GM23338 (cell line): Measurements from ENCODE around the gene DUSP9. TPM values are rescaled to one million over a fixed set of nuclear protein-coding genes. Genes with fewer than 3 reads are reported as not detected.

ENCODE experiments used
- ATAC-seq: fragments of 200-7000 bp; cut with Tn5 transposase; 3 replicates; pipeline ENCODE4 v1.9.1; 2020
- DNase-seq: peaks from one replicate; pipeline ENCODE4 v3.0.0-alpha.2; 2015; ENCODE audit warnings: low spot score
- H2AFZ ChIP-seq: fragments of 200-600 bp; sonication (generic); 2 replicates; pipeline ENCODE4 v1.8.0; 2016; ENCODE audit warnings: antibody characterized with exemption, mild to moderate bottlenecking, moderate library complexity
- H3F3A ChIP-seq: fragments of 200-600 bp; sonication (generic); replicated peaks from 2 replicates; pipeline ENCODE4 v1.8.0; 2017; ENCODE audit warnings: antibody characterized with exemption, mixed run types, low read depth
- H3K27ac ChIP-seq: fragments of 200-600 bp; sonication (generic); 2 replicates; pipeline ENCODE4 v1.6.1; 2016; ENCODE audit warnings: low read depth
- H3K27me3 ChIP-seq: fragments of 200-600 bp; sonication (generic); 2 replicates; pipeline ENCODE4 v1.8.0; 2016; ENCODE audit warnings: mild to moderate bottlenecking, mixed run types, moderate library complexity; ENCODE audit not compliant: insufficient read depth
- H3K36me3 ChIP-seq: fragments of 200-600 bp; sonication (generic); 2 replicates; pipeline ENCODE4 v1.8.0; 2016; ENCODE audit warnings: mild to moderate bottlenecking; ENCODE audit not compliant: insufficient read depth
- H3K4me1 ChIP-seq: fragments of 200-600 bp; sonication (generic); 2 replicates; pipeline ENCODE4 v1.8.0; 2016; ENCODE audit warnings: mild to moderate bottlenecking, moderate library complexity; ENCODE audit not compliant: insufficient read depth
- H3K4me2 ChIP-seq: fragments of 200-600 bp; sonication (generic); 2 replicates; pipeline ENCODE4 v1.7.1; 2017; ENCODE audit warnings: mixed run types
- H3K4me3 ChIP-seq: fragments of 200-600 bp; sonication (generic); 2 replicates; pipeline ENCODE4 v1.6.1; 2016; ENCODE audit warnings: mixed run types
- H3K79me2 ChIP-seq: fragments of 200-600 bp; sonication (generic); replicated peaks from 2 replicates; pipeline ENCODE4 v1.8.0; 2017; ENCODE audit warnings: mild to moderate bottlenecking; ENCODE audit not compliant: insufficient read depth
- H3K9me2 ChIP-seq: fragments of 200-600 bp; sonication (generic); 2 replicates; pipeline ENCODE4 v1.8.0; 2017; ENCODE audit not compliant: insufficient read depth
- H4K20me1 ChIP-seq: fragments of 200-600 bp; sonication (generic); replicated peaks from 2 replicates; pipeline ENCODE4 v1.8.0; 2017; ENCODE audit warnings: mild to moderate bottlenecking; ENCODE audit not compliant: insufficient read depth
- H3K27ac Mint-ChIP-seq: 2 replicates; pipeline ENCODE4 v1.8.0; 2020; ENCODE audit warnings: inconsistent platforms, mild to moderate bottlenecking, moderate library complexity, mixed read lengths
- H3K27me3 Mint-ChIP-seq: 3 replicates; pipeline ENCODE4 v1.8.0; 2022; ENCODE audit warnings: low read depth, mild to moderate bottlenecking, moderate library complexity, mixed read lengths, inconsistent platforms; ENCODE audit not compliant: insufficient read depth, poor library complexity
- H3K36me3 Mint-ChIP-seq: 3 replicates; pipeline ENCODE4 v1.8.0; 2021; ENCODE audit warnings: low read depth, mild to moderate bottlenecking, inconsistent platforms, moderate library complexity, mixed read lengths
- H3K4me1 Mint-ChIP-seq: 3 replicates; pipeline ENCODE4 v1.8.0; 2020; ENCODE audit warnings: mild to moderate bottlenecking, inconsistent platforms, mixed read lengths
- H3K4me3 Mint-ChIP-seq: 3 replicates; pipeline ENCODE4 v1.8.0; 2021; ENCODE audit warnings: moderate library complexity, mild to moderate bottlenecking, inconsistent platforms, mixed read lengths
- H3K9me3 Mint-ChIP-seq: 3 replicates; pipeline ENCODE4 v1.8.0; 2020; ENCODE audit warnings: moderate library complexity, mild to moderate bottlenecking, inconsistent platforms, mixed read lengths
- CTCF ChIP-seq, 2 experiments: fragments of 200-600 bp in 1 of 2; sonication (generic) in 1 of 2; conservative IDR thresholded peaks; 2 replicates each; pipeline versions ENCODE4 v1.5.1 to v1.6.1; 2016 to 2017; ENCODE audit warnings: antibody characterized with exemption in 2 of 2, low read depth in 2 of 2, mild to moderate bottlenecking in 2 of 2, moderate library complexity in 1 of 2
- ETS1 ChIP-seq: IDR thresholded peaks from 2 replicates; pipeline ENCODE4 v1.6.1; 2016; ENCODE audit warnings: antibody characterized with exemption
- JUNB ChIP-seq: IDR thresholded peaks from one replicate; pipeline ENCODE4 v1.6.1; 2016; ENCODE audit warnings: antibody characterized with exemption; ENCODE audit not compliant: unreplicated experiment
- POLR2AphosphoS5 ChIP-seq: IDR thresholded peaks from 2 replicates; pipeline ENCODE4 v1.6.1; 2016; ENCODE audit warnings: antibody characterized with exemption, low read depth
- ZNF462 ChIP-seq: fragments of 250-450 bp; sonication (Bioruptor Pico); IDR thresholded peaks from 2 replicates; pipeline ENCODE4 v1.5.0; 2020; ENCODE audit warnings: mild to moderate bottlenecking, moderate library complexity
- polyA plus RNA-seq: library from polyadenylated mRNA; unstranded; fragments of >200 nt; fragmentation: Nextera tagmentation; extraction: Ambion mirVana; gene quantifications from 2 replicates; pipeline ENCODE4 v1.2.1, GENCODE V29; 2016
- small RNA-seq: library from RNA; depleted of rRNA; stranded (forward); fragments of <200 nt; gene quantifications from one replicate; pipeline ENCODE3, GENCODE V24; 2014; ENCODE audit warnings: low replicate concordance
- total RNA-seq: library from RNA; depleted of rRNA; stranded (reverse); fragments of >200 nt; shearing (Covaris generic); gene quantifications from 2 replicates; pipeline ENCODE4 v1.2.3, GENCODE V29; 2014; rRNA removed

The DUSP9 gene
- total and polyA plus RNA-seq, 2 experiments from 2014 or later: 0.71 to 3.9 TPM

GRCh38 chrX:153700376-153700945, 53.5 kb downstream of the DUSP9 start:
- Mint-ChIP-seq H3K36me3 (peaks cover 35% of the 10 kb centered on the region), H3K27ac (no peak overlapping the region), H3K27me3 (peaks cover 9% of the 10 kb centered on the region), H3K4me3 (no peak overlapping the region), H3K4me1 (peaks cover 3% of the 10 kb centered on the region; the same call in 2 of the 3 replicates), H3K9me3 (no peaks in the 10 kb centered on the region)
- H4K20me1 ChIP-seq: no peaks in the 10 kb centered on the region
- H3K27ac ChIP-seq: no peak overlapping the region
- TF ChIP-seq CTCF (conservative IDR thresholded peaks at IDR 0.05; ENCODE audit: low read depth in 2 of 2): no peak
- TF ChIP-seq ETS1: no peak
- no peak for TF ChIP-seq ZNF462
- TF ChIP-seq JUNB: no peak
- TF ChIP-seq POLR2AphosphoS5: no peak
- no peaks in the 10 kb centered on the region for H3K79me2 ChIP-seq
- no peak for DNase-seq
- ATAC-seq: no peak
- no peaks in the 10 kb centered on the region for H3K4me1 ChIP-seq
- H3K36me3 ChIP-seq: no peaks in the 10 kb centered on the region
- H3K9me2 ChIP-seq: no peaks in the 10 kb centered on the region
- H3K4me3 ChIP-seq: no peak overlapping the region
- no peaks in the 10 kb centered on the region for H3F3A ChIP-seq
- H2AFZ ChIP-seq: no peak overlapping the region
- no peaks in the 10 kb centered on the region for H3K27me3 ChIP-seq
- no peak overlapping the region for H3K4me2 ChIP-seq

Small RNA genes lying within 50 kb of the gene (small RNA-seq; reads per million reads assigned to genes)
- not detected for gene RN7SL687P

Other genes starting within 250 kb of the DUSP9 start
- gene PNMA6E, start 245.9 kb upstream of the DUSP9 start, total RNA-seq: not detected in 2 replicates
- not detected in 2 replicates for gene PNMA6E, start 245.9 kb upstream of the DUSP9 start, polyA plus RNA-seq
- 0.27 and 0.52 TPM in 2 replicates for gene ZFP92, start 235.7 kb upstream of the DUSP9 start, total RNA-seq
- 0.05 TPM in 2 replicates for gene ZFP92, start 235.7 kb upstream of the DUSP9 start, polyA plus RNA-seq
- 1.7 and 4.6 TPM in 2 replicates for gene TREX2, start 201.1 kb upstream of the DUSP9 start, total RNA-seq
- 0.28 and 0.81 TPM in 2 replicates for gene TREX2, start 201.1 kb upstream of the DUSP9 start, polyA plus RNA-seq
- 48.8 and 59.8 TPM in 2 replicates for gene HAUS7, start 176.6 kb upstream of the DUSP9 start, total RNA-seq
- gene HAUS7, start 176.6 kb upstream of the DUSP9 start, polyA plus RNA-seq: 77.9 and 78.8 TPM in 2 replicates
- 0.23 and 0.87 TPM in 2 replicates for gene BGN, start 152.2 kb upstream of the DUSP9 start, total RNA-seq
- 0.71 and 1.8 TPM in 2 replicates for gene BGN, start 152.2 kb upstream of the DUSP9 start, polyA plus RNA-seq
- gene ATP2B3, start 129.6 kb upstream of the DUSP9 start, total RNA-seq: 0.17 and 0.54 TPM in 2 replicates
- 0.09 TPM in 1 of 2 replicates, not detected in the other for gene ATP2B3, start 129.6 kb upstream of the DUSP9 start, polyA plus RNA-seq
- 18.3 and 30.2 TPM in 2 replicates for gene CCNQ, start 48.1 kb upstream of the DUSP9 start, total RNA-seq
- 19.4 and 23.9 TPM in 2 replicates for gene CCNQ, start 48.1 kb upstream of the DUSP9 start, polyA plus RNA-seq
- 5.4 and 11.9 TPM in 2 replicates for gene PNCK, start 26.6 kb downstream of the DUSP9 start, total RNA-seq
- 3.0 and 3.5 TPM in 2 replicates for gene PNCK, start 26.6 kb downstream of the DUSP9 start, polyA plus RNA-seq
- 61.9 and 68.6 TPM in 2 replicates for gene SLC6A8, start 40.7 kb downstream of the DUSP9 start, total RNA-seq
- gene SLC6A8, start 40.7 kb downstream of the DUSP9 start, polyA plus RNA-seq: 19.5 and 22.2 TPM in 2 replicates
- 85.0 and 104 TPM in 2 replicates for gene BCAP31, start 77.2 kb downstream of the DUSP9 start, total RNA-seq
- gene BCAP31, start 77.2 kb downstream of the DUSP9 start, polyA plus RNA-seq: 136 and 145 TPM in 2 replicates
- gene ABCD1, start 77.7 kb downstream of the DUSP9 start, total RNA-seq: 4.0 and 8.9 TPM in 2 replicates
- 2.4 and 2.9 TPM in 2 replicates for gene ABCD1, start 77.7 kb downstream of the DUSP9 start, polyA plus RNA-seq
- gene PLXNB3, start 117.0 kb downstream of the DUSP9 start, total RNA-seq: 3.2 and 4.1 TPM in 2 replicates
- 0.30 and 0.70 TPM in 2 replicates for gene PLXNB3, start 117.0 kb downstream of the DUSP9 start, polyA plus RNA-seq
- 0.23 TPM in 1 of 2 replicates, not detected in the other for gene SRPK3, start 133.8 kb downstream of the DUSP9 start, total RNA-seq
- gene SRPK3, start 133.8 kb downstream of the DUSP9 start, polyA plus RNA-seq: 0.15 and 0.19 TPM in 2 replicates
- 43.0 and 49.0 TPM in 2 replicates for gene IDH3G, start 147.2 kb downstream of the DUSP9 start, total RNA-seq
- 41.4 and 45.5 TPM in 2 replicates for gene IDH3G, start 147.2 kb downstream of the DUSP9 start, polyA plus RNA-seq
- 107 and 168 TPM in 2 replicates for gene SSR4, start 147.5 kb downstream of the DUSP9 start, total RNA-seq
- 352 and 404 TPM in 2 replicates for gene SSR4, start 147.5 kb downstream of the DUSP9 start, polyA plus RNA-seq
- gene PDZD4, start 183.3 kb downstream of the DUSP9 start, total RNA-seq: 194 and 230 TPM in 2 replicates
- gene PDZD4, start 183.3 kb downstream of the DUSP9 start, polyA plus RNA-seq: 30.5 and 34.5 TPM in 2 replicates
- 27.6 and 29.2 TPM in 2 replicates for gene L1CAM, start 239.0 kb downstream of the DUSP9 start, total RNA-seq
- gene L1CAM, start 239.0 kb downstream of the DUSP9 start, polyA plus RNA-seq: 7.4 and 7.8 TPM in 2 replicates